IMR-90 (cell line): ENCODE measurements around the gene TMEM131. TPM values are rescaled to one million over a fixed set of nuclear protein-coding genes. Genes with fewer than 3 reads are reported as not detected.

ENCODE experiments used
- ATAC-seq: fragments of 200-7000 bp; cut with Tn5 transposase; 2 replicates; pipeline ENCODE4 v1.9.1; 2020; ENCODE audit warnings: low read depth, mild to moderate bottlenecking, moderate library complexity
- BruUV-seq: library from RNA; stranded (reverse); fragments of 400-500 nt; replicated peaks from 2 replicates; lab custom pipeline; 2021; lab: Mats Ljungman, UMichigan
- CTCF ChIA-PET: fragments of 300-600 bp; formaldehyde crosslinking; extraction: SDS; loops from one replicate; lab custom pipeline; 2021; ENCODE audit warnings: antibody characterized with exemption; lab: Yijun Ruan, JAX
- POLR2A ChIA-PET: fragments of 300-600 bp; sonication (Branson Sonifier 250); formaldehyde crosslinking; loops from one replicate; lab custom pipeline; 2022; ENCODE audit warnings: antibody characterized with exemption; ENCODE audit not compliant: unreplicated experiment; lab: Charles Lee
- DNase-seq: peaks from one replicate; pipeline ENCODE4 v3.0.0; 2013
- H2AFZ ChIP-seq: replicated peaks from 2 replicates; pipeline ENCODE3; 2013; ENCODE audit warnings: low read length, mild to moderate bottlenecking; ENCODE audit not compliant: poor library complexity
- H2AK5ac ChIP-seq: 2 replicates; pipeline ENCODE4 v1.6.1; 2013; ENCODE audit warnings: low read depth, low read length, inconsistent platforms
- H2AK9ac ChIP-seq: replicated peaks from 2 replicates; pipeline ENCODE3; 2013; ENCODE audit warnings: mild to moderate bottlenecking, low read depth, low read length, moderate library complexity; ENCODE audit not compliant: poor library complexity
- H2BK120ac ChIP-seq: 2 replicates; pipeline ENCODE4 v1.6.1; 2013; ENCODE audit warnings: low read depth, low read length, inconsistent platforms
- H2BK15ac ChIP-seq: 3 replicates; pipeline ENCODE4 v1.6.1; 2013; ENCODE audit warnings: low read depth, low read length, inconsistent platforms
- H2BK20ac ChIP-seq: 2 replicates; pipeline ENCODE4 v1.6.1; 2013; ENCODE audit warnings: low read depth, mild to moderate bottlenecking, inconsistent platforms, low read length, moderate library complexity
- H2BK5ac ChIP-seq: 2 replicates; pipeline ENCODE4 v1.6.1; 2013; ENCODE audit warnings: mild to moderate bottlenecking, low read depth, low read length, inconsistent platforms; ENCODE audit not compliant: poor library complexity, severe bottlenecking
- H3K14ac ChIP-seq: replicated peaks from 2 replicates; pipeline ENCODE4 v1.6.1; 2013; ENCODE audit warnings: low read depth, low read length, inconsistent platforms
- H3K18ac ChIP-seq: 2 replicates; pipeline ENCODE4 v1.6.1; 2013; ENCODE audit warnings: low read depth, low read length, control low read depth
- H3K23ac ChIP-seq: 2 replicates; pipeline ENCODE4 v1.6.1; 2013; ENCODE audit warnings: low read depth, low read length, inconsistent platforms
- H3K27ac ChIP-seq: 2 replicates; pipeline ENCODE4 v1.5.1; 2013; ENCODE audit warnings: mild to moderate bottlenecking, control low read depth, low read length; ENCODE audit not compliant: insufficient read depth
- H3K27me3 ChIP-seq: 2 replicates; pipeline ENCODE4 v1.6.1; 2013; ENCODE audit warnings: low read length; ENCODE audit not compliant: control insufficient read depth, insufficient read depth
- H3K36me3 ChIP-seq: 2 replicates; pipeline ENCODE4 v1.6.1; 2013; ENCODE audit warnings: low read length, mixed read lengths; ENCODE audit not compliant: control insufficient read depth, insufficient read depth
- H3K4ac ChIP-seq: 2 replicates; pipeline ENCODE4 v1.6.1; 2013; ENCODE audit warnings: low read depth, low read length, inconsistent platforms
- H3K4me1 ChIP-seq: 2 replicates; pipeline ENCODE4 v1.6.1; 2013; ENCODE audit warnings: low read length, mixed read lengths; ENCODE audit not compliant: control insufficient read depth, insufficient read depth
- H3K4me2 ChIP-seq: 2 replicates; pipeline ENCODE4 v1.6.1; 2013; ENCODE audit warnings: low read depth, mild to moderate bottlenecking, control low read depth, low read length, moderate library complexity
- H3K4me3 ChIP-seq: 2 replicates; pipeline ENCODE4 v1.5.1; 2013; ENCODE audit warnings: low read depth, mild to moderate bottlenecking, control low read depth, low read length, moderate library complexity; ENCODE audit not compliant: insufficient read depth
- H3K56ac ChIP-seq: 2 replicates; pipeline ENCODE4 v1.6.1; 2013; ENCODE audit warnings: low read length, inconsistent platforms; ENCODE audit not compliant: insufficient read depth; ENCODE audit errors: extremely low read depth
- H3K79me1 ChIP-seq, 2 experiments: 2 replicates each; pipeline ENCODE4 v1.6.1; 2013; ENCODE audit warnings: low read length in 2 of 2, inconsistent platforms in 1 of 2, low read depth in 1 of 2
- H3K9ac ChIP-seq: 2 replicates; pipeline ENCODE4 v1.6.1; 2013; ENCODE audit warnings: low read depth, low read length, control low read depth
- H3K9me1 ChIP-seq: 2 replicates; pipeline ENCODE4 v1.6.1; 2013; ENCODE audit warnings: low read length, inconsistent platforms; ENCODE audit not compliant: insufficient read depth
- H3K9me3 ChIP-seq: 2 replicates; pipeline ENCODE4 v1.6.1; 2013; ENCODE audit warnings: low read length; ENCODE audit not compliant: control insufficient read depth, insufficient read depth
- H4K20me1 ChIP-seq: 2 replicates; pipeline ENCODE4 v1.6.1; 2013; ENCODE audit warnings: low read length, inconsistent platforms; ENCODE audit not compliant: insufficient read depth
- H4K5ac ChIP-seq: 2 replicates; pipeline ENCODE4 v1.6.1; 2013; ENCODE audit warnings: mild to moderate bottlenecking, low read depth, low read length, control low read depth
- H4K8ac ChIP-seq, 2 experiments: 2 replicates each; pipeline ENCODE4 v1.6.1; 2013; ENCODE audit warnings: low read depth in 2 of 2, low read length in 2 of 2, control low read depth in 1 of 2, inconsistent platforms in 1 of 2
- H4K91ac ChIP-seq: 2 replicates; pipeline ENCODE4 v1.6.1; 2013; ENCODE audit warnings: low read depth, low read length, inconsistent platforms; ENCODE audit not compliant: insufficient read depth
- ELK1 ChIP-seq: fragments of 150-350 bp; IDR thresholded peaks from 2 replicates; pipeline ENCODE4 v1.6.1; 2016; ENCODE audit warnings: low read depth, mild to moderate bottlenecking, low read length, moderate library complexity, borderline replicate concordance
- MAFK ChIP-seq: IDR thresholded peaks from 2 replicates; pipeline ENCODE4 v1.6.1; 2012; ENCODE audit warnings: low read depth, low read length, improper control_type of control experiment
- POLR2A ChIP-seq: IDR thresholded peaks from 2 replicates; pipeline ENCODE4 v1.6.1; 2012; ENCODE audit warnings: mild to moderate bottlenecking, low read depth, low read length
- SMC3 ChIP-seq: fragments of 150-350 bp; IDR thresholded peaks from 2 replicates; pipeline ENCODE4 v1.6.1; 2016; ENCODE audit warnings: low read depth, mild to moderate bottlenecking, antibody characterized with exemption, low read length, moderate library complexity
- WGBS, 2 experiments: methylation state at CpG; one replicate each; pipeline versions ENCODE4 v1.1.5 to v1.1.7; 2013; ENCODE audit warnings: missing lambda C conversion rate in 2 of 2; ENCODE audit not compliant: insufficient read length in 1 of 2; ENCODE audit errors: extremely low coverage in 2 of 2; 5-methylcytosine and 5-hydroxymethylcytosine counted together
- dilution Hi-C: fragments of 300-500 bp; cut with HindIII; formaldehyde crosslinking; loops from one replicate; pipeline ENCODE4 v1.14.3; 2018; ENCODE audit warnings: low sequenced_read_pairs; ENCODE audit not compliant: unreplicated experiment
- in situ Hi-C: fragments of 300-500 bp; cut with MboI; formaldehyde crosslinking; loops from 3 replicates; pipeline ENCODE4 v1.14.3; 2019; ENCODE audit warnings: low sequenced_read_pairs, inconsistent platforms, mixed read lengths
- intact Hi-C: fragments of 100-400 bp; cut with micrococcal nuclease; formaldehyde crosslinking; loops from 2 replicates; pipeline ENCODE4 v1.10.0; 2022
- polyA plus RNA-seq, 3 experiments: library from polyadenylated mRNA; depleted of rRNA; stranded (reverse); fragments of >200 nt; gene quantifications; 2 replicates each; pipeline ENCODE4 v1.2.3, GENCODE V29; 2012; ENCODE audit warnings: low replicate concordance in 1 of 3
- total RNA-seq: library from RNA; depleted of rRNA; stranded (reverse); fragments of >200 nt; gene quantifications from 2 replicates; pipeline ENCODE4 v1.2.3, GENCODE V29; 2012

The TMEM131 gene
- total and polyA plus RNA-seq, 2 of the 4 experiments (the other 2 are of a cell fraction) = 13.3 to 14.0 TPM

GRCh38 chr2:97928591-97928990 is 67.2 kb downstream of the TMEM131 start:
- POLR2A ChIA-PET = no interaction called here
- Histone ChIP-seq H2BK20ac (no peak overlapping the region), H4K5ac (no peak overlapping the region; the same call in 1 of the 2 replicates), H2AFZ (no peak overlapping the region), H2AK9ac (no peak overlapping the region), H3K36me3 (peaks cover 8% of the 10 kb centered on the region; the same call in 1 of the 2 replicates), H4K8ac (no peak overlapping the region), H2BK15ac (no peak overlapping the region), H4K20me1 (peaks cover 18% of the 10 kb centered on the region; the same call in 1 of the 2 replicates), H3K56ac (no peak overlapping the region), H2BK120ac (no peak overlapping the region), H3K79me1 (peaks cover 38 to 47% of the 10 kb centered on the region in 2 experiments), H3K9me1 (no peaks in the 10 kb centered on the region; the same call in 1 of the 2 replicates), H3K9ac (no peak overlapping the region), H3K27ac (no peak overlapping the region), H3K9me3 (no peaks in the 10 kb centered on the region), H3K27me3 (no peaks in the 10 kb centered on the region), H3K4me3 (no peak overlapping the region), H3K4ac (no peak overlapping the region), H4K91ac (no peak overlapping the region), H3K4me2 (no peak overlapping the region), H3K23ac (no peak overlapping the region), H2BK5ac (no peak overlapping the region), H3K18ac (no peak overlapping the region), H3K14ac (no peak overlapping the region), H3K4me1 (no peaks in the 10 kb centered on the region; the same call in 1 of the 2 replicates), H2AK5ac (no peak overlapping the region)
- in situ Hi-C loops (no loop called here), dilution Hi-C loops (no loop called here), intact Hi-C loops (no loop called here)
- BruUV-seq = no TSS peak
- CTCF ChIA-PET = no interaction called here
- DNase-seq (no peak), ATAC-seq (no peak)
- TF ChIP-seq POLR2A (no peak), ELK1 (no peak), MAFK (no peak), SMC3 (no peak)
- WGBS, 2 experiments = no CpG with 5 or more reads among the region's 3 CpGs
